HPDE6-E6E7 (cell line): Measurements from ENCODE around the gene PHLPP1.
"Not testable (repeated sequence)": the region's sequence is repeated elsewhere in the genome, so short reads cannot be mapped to it uniquely, and the experiment has no call there.

Experiments
- DNase-seq: peaks from one replicate; pipeline ENCODE4 v3.0.0; 2011; ENCODE audit warnings: missing footprints; ENCODE audit errors: extremely low spot score

PHLPP1 gene

GRCh38 chr18:62808123-62808522, 92.8 kb downstream of the PHLPP1 start:
- DNase-seq = no peak

DNA sequence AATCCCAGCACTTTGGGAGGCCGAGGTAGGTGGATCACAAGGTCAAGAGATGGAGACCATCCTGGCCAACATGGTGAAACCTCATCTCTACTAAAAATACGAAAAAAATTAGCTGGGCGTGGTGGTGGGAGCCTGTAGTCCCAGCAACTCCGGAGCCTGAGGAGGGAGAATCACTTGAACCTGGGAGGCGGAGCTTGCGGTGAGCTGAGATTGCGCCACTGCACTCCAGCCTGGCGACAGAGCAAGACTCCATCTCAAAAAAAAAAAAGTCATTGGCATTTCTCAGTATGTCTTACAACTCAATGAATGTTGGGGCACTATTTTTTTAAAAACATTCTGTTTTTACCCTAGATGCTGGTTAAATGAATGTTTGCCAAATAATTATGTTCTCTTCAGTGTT, 94.1 kb downstream of the PHLPP1 start:
- DNase-seq = not testable (repeated sequence)

GRCh38 chr18:62809900-62810299, 94.6 kb downstream of the PHLPP1 start:
- no peak for DNase-seq

DNA sequence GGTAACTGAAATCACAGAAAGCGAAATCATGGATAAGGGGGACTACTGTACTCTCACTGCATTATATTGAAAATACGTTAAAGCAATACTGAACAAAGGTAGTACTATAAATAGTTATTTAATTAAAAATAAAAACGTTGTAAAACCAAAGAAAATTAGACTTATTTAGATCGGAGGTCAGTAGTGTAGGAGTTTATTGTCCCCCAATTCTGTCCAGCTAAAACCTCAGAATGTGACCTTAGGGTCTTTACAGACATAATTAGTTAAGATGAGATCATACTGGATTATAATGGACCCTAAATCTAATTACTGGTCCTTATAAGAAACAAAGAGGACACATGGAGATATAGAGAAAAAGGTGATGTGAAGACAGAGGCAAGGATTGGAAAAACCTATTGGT, 95.3 kb downstream of the PHLPP1 start:
- DNase-seq = no peak

DNA sequence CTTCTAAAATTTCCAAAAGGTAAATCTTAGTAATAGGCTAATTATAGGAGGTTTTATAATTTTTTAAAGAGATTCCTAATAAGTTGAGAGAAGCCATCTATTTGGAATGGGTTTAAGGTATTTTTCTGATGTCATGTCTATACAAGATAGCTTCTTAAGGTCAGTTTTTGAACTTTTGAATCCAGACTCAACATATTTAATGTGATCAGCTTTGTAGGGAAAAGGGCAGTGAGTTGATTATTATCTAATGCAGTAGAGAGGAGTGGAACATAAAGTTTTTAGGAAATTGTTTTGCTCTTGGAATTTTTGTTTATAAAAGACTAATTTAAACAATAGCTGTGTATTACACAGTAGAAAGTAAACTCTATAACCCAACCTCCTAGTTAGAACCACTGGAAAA, 96.3 kb downstream of the PHLPP1 start:
- no peak for DNase-seq

DNA sequence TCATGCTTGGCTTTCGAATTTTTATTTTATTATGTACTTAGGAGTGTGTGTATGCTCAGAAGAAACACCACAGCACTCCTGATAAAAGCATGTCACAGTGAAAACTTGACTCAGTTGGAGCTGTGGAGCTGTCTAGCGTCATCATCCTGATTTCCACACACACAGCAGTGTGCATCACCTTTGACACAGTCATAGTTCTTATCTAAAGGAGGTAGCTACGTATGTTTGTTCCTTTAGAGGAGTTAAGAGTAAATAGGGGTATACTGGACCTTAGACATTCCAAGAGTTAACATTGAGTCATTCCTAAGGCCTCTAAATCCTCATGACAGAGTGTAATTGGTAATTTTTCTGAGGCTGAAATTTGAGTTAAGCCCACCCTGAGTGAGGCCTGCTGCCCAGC, 96.9 kb downstream of the PHLPP1 start:
- DNase-seq = no peak

- DNase-seq = no peak
These were observed 97.5 kb downstream of the PHLPP1 start for GRCh38 chr18:62812876-62813275.

DNA sequence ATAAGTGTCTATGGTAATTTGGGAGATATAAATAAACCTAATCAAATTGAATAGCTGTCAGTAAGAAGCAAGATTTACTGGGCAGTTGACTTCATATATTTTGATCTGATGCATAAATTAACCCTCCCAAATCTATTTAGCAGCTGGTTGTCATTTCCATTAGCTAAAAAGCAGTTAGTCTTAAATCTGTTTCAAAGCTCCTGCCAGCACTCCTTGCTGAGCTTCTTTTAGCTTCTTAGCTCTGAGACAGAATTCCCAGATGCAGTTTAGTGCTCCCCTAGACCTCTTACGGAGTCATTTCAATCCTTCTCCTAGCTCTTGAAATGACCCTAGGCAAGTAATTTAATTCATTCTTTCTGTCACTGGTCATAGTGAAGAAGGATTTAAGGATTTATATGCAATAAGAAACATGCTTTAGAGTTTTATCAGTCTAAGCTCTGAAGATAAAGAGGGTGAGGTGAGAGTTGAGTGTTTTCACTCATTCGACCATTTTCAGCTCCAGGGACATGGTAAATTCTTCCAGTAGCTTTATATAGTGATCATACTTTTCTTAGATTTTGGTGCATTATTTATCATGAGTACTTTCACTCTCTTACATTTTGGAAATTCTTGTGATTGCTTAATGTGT, 98.9 kb downstream of the PHLPP1 start:
- no peak for DNase-seq

GRCh38 chr18:62825382-62825781, 110.0 kb downstream of the PHLPP1 start:
- DNase-seq = no peak

DNA sequence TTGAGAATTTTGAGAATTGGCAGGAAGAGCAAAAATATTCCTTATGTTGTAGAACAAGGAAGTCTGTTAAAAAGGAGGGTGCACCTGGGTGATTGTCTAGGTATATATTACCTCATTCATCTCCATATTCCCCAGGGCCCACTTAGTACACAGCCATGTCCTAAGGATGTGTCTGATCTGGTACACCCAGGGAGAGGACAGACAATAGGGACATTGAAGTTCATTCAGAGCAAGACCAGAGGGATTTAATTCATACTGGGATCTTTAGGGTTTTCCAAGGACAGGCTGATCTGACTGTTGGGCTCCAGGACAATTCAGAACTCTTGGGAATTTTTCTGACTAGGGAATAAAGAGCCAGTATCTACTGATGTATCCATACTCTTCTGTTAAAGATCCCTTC, 112.1 kb downstream of the PHLPP1 start:
- no peak for DNase-seq

GRCh38 chr18:62828091-62828640, 112.8 kb downstream of the PHLPP1 start:
- no peak for DNase-seq

DNA sequence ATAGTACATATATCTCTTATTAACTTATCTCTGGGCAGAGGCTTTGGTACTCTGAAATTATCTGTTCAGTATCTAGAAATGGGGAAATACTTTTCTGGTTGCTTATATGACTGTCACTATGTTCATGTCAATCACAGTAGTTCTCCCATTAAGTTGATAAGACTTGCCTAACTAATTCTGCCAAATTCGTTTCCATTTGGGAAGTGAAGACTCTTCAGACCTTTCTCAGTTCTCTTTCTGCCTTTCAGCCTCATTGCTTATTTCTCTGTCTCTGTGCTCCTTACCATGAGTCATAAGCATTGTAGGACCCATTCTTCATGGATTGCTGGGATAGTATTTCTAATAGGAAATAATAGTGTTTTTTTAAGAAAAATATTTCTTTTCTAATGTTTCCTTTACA, 113.5 kb downstream of the PHLPP1 start:
- no peak for DNase-seq

DNA sequence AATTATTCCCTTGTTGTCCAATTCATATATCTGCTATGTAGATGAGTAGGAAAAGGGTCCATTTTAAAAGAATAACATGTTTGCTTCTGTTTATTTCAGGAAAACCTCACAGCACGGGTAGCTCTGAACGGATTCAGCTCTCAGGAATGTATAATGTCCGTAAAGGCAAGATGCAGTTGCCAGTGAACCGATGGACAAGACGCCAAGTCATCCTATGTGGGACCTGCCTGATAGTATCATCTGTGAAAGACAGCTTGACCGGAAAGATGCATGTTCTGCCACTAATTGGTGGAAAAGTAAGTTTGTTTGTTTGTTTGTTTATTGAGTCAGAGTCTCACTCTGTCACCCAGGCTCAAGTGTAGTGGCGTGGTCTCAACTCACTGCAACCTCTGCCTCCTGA, 114.6 kb downstream of the PHLPP1 start:
- no peak for DNase-seq

DNA sequence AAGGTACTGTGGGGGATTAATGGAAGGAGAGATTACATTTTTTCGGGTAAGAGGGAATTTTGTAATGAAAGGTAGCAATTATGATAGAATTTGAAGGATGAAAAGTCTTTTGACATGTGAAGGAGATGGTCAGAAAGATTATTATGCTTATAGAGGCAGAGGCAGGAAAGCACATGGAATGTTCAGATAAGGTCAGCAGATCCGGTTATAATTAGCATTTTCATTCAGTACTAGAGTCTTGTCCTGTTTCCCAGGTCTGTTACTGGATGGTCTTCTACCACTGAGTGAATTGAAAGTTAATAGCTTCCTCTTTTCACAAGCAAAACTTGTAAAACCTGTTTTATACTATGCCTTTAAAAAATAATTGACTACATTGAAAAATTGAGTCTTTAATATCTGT, 116.9 kb downstream of the PHLPP1 start:
- DNase-seq = peak; percentile 6

DNA sequence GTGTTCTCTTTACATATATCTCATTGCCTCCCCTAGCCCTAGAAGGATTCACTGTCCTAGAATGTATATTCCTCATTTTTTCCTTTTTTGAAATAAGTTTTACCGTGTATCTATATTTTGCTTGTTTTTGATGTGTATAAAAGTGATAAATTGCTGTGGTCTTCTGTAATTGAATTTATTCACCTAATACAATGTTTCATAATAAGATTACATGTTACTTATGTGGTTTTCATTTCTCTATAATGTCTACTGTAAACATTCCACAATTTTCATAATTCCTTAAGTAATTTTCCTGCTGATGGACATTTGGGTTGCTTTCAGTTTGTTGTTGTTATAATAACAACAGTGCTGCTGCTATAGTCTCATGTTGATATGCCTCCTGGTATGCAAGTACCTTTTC, 118.2 kb downstream of the PHLPP1 start:
- no peak for DNase-seq

GRCh38 chr18:62834715-62835114, 119.4 kb downstream of the PHLPP1 start:
- DNase-seq = no peak

GRCh38 chr18:62837011-62837410, 121.7 kb downstream of the PHLPP1 start:
- DNase-seq = no peak

DNA sequence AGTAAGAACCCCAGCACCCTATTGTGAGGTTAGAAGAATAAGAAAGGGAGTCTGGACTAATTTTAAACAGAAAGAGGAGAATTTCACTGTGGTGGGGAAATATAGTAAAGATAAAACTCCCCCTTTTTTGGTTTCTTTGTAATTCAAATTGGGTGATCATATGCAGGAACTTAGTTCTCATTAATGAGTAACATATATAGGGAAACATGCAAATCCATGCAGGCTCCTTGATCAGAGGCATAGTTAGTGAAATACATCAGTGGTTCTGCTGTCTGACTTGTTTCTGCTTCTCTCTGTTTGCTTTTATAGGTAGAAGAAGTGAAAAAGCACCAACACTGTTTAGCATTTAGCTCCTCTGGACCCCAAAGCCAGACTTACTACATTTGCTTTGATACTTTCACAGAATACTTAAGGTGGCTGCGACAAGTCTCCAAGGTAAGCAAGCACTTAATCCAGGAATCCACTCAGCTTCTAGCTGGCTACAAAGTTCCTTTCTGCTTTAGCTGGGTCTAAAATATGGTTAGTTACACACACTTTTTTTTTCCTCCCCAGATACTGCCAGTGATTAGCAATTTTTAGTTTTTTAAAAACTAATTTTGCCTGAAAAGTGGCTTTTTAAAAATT, 123.2 kb downstream of the PHLPP1 start:
- no peak for DNase-seq

- DNase-seq = no peak
These were observed 124.8 kb downstream of the PHLPP1 start for GRCh38 chr18:62839874-62840713.

DNA sequence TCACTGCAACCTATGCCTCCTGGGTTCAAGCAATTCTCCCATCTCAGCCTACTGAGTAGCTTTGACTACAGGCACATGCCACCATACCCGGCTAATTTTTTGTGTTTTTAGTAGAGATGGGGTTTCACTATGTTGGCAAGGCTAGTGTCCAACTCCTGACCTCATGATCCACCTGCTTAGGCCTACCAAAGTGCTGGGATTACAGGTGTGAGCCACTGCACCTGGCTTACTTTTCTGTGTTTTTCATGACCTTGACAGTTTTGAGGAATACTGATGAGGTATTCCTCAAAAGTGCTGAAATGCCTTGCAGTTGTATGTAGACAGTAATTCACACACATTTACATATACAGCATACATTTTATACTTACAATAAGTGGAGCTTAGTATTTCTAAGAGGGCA, 126.1 kb downstream of the PHLPP1 start:
- DNase-seq = no peak

- DNase-seq = no peak
These were observed 127.6 kb downstream of the PHLPP1 start for GRCh38 chr18:62842898-62843297.

GRCh38 chr18:62844850-62845643, 129.7 kb downstream of the PHLPP1 start:
- no peak for DNase-seq
